HG03354 (cell line): ENCODE data around the gene IGFL3.
"Not testable (repeated sequence)": the region's sequence is repeated elsewhere in the genome, so short reads cannot be mapped to it uniquely, and the experiment has no call there.

ENCODE experiments used
- ATAC-seq: cut with Tn5 transposase; IDR thresholded peaks from one replicate; pipeline ENCODE4 v1.9.1; 2021; ENCODE audit warnings: mild to moderate bottlenecking; ENCODE audit not compliant: unreplicated experiment, poor library complexity, severe bottlenecking

IGFL3 gene

DNA sequence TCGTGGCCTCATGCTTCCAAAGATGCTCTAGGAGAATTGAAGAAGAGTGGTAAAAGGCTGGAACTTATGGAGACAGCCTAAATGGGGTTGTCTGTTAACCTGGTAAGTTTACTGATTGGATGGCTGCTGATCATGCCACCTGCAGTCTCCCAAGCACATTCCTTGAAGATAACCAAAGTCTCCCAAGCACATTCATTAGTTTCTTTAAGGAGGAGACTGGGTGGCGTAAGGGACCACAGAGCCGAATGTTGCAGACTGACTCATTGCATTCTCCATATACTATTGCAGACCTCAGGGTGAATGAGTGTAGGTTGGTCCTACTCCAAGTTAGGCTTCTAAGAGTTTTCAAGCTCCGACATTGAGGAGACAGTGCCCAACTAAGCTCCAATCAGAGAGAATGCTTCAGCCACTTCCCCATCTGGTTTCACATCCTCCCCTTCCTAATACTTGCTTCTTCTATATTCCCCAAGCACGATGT is at the start of gene IGFL3:
Gene IGFL3, minus strand, starts transcription at position 51 of the 478 bp plus-strand sequence. Its CDS starts 39 bp downstream, at position 12.
- ATAC-seq, result no peak

DNA sequence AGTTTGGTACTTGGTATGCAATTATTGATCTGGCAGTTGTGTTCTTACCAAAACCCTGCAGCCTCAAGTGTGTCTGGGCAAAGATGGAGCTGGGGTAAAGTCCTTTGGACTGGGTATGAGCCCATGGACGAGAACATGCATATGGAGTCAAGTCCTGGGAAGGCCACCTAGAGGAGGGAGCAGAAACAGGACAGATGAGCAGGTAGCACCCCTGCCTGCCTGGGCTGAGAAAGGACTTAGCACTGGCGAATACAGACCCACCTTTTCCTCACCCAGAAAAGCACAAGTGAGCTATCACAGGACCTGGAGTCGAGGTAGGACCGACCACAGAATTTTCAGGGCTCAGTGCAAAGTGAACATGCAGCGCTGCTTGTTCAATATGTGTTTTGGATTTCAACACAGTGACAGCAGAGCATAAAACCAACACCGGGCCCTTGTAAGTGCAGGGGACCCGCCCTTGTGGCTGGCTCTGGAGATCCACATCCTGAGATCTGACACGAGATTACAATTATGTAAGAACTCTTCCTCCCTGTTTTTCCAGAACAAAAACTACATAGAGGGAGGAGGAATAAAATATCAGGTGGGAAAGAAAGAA is 49.5 kb upstream of the IGFL3 start:
- no peak for ATAC-seq

DNA sequence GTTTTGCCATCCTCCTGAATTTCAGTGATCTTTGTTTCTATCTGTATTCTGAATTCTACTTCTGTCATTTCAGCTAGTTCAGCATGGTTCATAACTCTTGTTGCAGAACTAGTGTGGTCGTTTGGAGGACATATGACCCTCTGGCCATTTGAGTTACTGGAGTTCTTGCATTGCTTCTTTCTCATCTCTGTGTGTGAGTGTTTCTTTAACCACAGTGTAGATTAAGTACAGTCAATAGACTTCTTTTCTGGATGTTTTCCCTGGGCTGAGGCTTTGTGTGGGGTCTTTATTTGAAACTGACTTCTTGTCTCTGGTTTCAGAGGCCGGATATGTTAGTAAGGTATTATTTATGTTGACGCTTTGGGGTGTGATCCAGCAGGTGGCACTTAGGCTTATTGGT is 38.2 kb upstream of the IGFL3 start:
- ATAC-seq, result no peak

- ATAC-seq, result not testable (repeated sequence)
Measured at GRCh38 chr19:46161642-46162257, 37.3 kb upstream of the IGFL3 start.

- no peak for ATAC-seq
Measured at GRCh38 chr19:46160233-46160775, 35.8 kb upstream of the IGFL3 start.

DNA sequence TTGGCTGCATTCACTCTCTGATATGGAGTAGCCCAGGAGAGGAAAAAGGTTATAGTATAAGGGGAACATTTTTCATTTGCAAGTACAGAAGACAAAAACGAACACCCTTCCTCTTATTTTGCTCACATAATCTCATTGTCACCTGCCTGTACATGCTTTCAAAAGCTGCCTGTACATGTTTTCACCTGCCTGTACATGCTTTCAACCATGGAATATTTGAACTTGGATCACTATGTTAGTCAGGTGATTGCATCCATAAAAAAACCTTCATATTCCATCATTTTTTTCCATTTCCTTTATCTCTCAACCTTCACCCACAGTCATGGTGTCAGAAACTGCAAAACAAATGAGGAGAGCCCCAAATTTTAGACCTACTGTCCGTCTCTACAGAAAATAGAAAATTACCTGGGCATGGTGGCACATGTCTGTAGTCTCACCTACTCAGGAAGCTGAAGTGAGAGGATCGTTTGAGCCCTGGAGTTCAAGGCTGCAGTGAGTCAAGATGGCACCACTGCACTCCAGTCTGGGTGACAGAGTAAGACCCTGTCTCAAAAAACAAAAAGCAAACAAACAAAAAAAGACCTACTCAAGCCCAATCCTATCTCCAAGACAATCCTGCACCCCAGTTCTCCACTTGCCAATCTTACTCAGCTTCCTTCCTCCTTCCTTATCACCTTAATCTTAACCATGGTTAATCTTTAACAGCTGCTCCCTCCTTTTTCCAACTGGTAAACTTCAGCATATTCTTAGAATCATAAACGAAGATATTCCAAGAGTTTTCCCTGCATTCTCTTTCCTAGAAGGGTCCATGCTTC is 35.1 kb upstream of the IGFL3 start:
- ATAC-seq, result no peak

- ATAC-seq, result no peak
Measured at GRCh38 chr19:46155237-46155636, 30.7 kb upstream of the IGFL3 start.

DNA sequence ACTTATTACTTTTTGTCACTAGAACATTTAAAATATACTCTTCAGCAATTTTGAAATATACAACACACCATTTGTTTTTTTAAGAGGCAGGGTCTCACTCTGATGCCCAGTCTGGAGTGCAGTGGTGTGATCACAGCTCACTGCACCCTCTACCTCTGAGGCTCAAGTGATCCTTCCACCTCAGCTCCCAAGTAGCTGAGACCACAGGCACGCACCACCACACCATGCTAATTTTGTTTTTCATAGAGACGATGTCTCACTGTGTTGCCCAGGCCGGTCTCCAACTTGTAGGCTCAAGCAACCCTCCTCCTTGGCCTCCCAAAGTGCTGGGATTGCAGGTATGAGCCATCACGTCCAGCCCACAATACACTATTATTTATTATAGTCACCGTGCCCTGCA is 26.1 kb upstream of the IGFL3 start:
- no peak for ATAC-seq

DNA sequence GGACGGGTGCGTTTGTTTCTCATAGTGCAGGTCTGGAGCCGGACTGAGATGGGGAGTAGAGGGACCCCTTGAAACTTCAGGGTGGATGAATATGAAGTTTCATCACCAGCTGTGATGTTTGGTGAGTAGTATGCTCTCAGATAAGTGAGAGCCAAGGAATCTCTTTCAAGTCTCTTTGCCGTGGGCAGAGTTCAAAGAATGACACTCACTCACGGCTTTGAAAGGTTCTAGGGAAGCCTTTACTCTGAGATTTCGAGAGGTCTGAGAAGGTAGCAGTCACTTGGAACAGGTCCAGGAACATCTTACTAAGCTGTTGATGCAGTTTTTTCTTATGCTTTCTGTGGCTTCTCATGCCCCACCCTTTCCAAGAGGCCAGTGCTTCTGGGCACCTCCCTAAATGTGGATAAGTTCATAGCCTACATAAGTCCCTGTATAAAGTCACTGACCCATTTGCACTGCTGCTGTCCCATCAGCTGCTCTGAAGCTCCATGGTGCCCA is 23.4 kb upstream of the IGFL3 start, which contains the start of gene IGFL2:
Gene IGFL2, plus strand, starts transcription at position 448 of the 498 bp plus-strand sequence. Its CDS starts 41 bp downstream, at position 489.
- no peak for ATAC-seq

GRCh38 chr19:46147166-46147740 is 22.8 kb upstream of the IGFL3 start:
- no peak for ATAC-seq

- ATAC-seq, result no peak
Measured at GRCh38 chr19:46144756-46145155, 20.3 kb upstream of the IGFL3 start.

- no peak for ATAC-seq
Measured at GRCh38 chr19:46142294-46142693, 17.8 kb upstream of the IGFL3 start.

- no peak for ATAC-seq
Measured at GRCh38 chr19:46141421-46141820, 16.9 kb upstream of the IGFL3 start.

GRCh38 chr19:46137915-46138473 is 13.5 kb upstream of the IGFL3 start:
- ATAC-seq, result no peak

DNA sequence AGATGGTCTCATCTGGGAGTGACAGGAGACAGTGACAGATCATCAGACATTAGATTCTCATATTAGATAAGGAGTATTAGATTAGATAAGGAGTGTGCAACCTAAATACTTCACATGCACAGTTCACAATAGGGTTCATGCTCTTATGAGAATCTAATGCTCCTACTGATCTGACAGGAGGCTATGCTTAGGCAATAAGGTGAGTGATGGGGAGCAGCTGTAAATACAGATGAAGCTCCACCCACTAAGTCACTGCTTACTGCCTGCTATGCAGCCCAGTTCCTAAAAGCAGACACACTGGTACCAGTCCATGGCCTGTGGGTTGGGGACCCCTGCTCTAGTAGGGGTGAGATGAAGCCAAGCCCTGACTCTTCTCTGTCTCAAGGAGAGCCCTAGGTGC is 10.0 kb upstream of the IGFL3 start:
- ATAC-seq, result no peak

GRCh38 chr19:46133777-46134241 is 9.3 kb upstream of the IGFL3 start:
- ATAC-seq, result no peak

DNA sequence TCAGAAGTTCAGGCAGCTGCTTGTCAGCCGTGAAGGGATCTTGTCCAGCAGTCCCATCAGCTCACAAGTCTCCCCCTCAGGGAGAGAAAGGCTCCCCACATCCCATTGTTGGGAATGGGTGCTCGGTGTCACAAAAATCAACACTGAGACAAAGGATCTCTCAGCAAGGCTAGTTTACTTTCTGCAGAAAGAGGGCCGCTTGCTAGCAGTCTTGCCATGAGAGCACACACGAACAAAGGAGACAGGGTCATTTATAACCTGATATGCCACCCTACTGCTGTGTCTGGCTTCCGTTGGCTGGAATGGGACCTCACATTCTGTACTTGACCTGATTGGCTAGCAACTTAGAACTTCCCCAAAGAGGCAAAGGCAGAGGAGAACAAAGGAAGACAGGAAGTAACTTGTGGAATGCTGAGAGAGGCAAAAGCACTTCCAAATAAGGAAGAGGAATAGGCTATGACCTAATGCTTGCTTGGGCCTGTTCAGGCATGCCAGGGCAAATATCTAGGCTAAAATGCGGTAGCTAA is 8.7 kb upstream of the IGFL3 start:
- no peak for ATAC-seq

DNA sequence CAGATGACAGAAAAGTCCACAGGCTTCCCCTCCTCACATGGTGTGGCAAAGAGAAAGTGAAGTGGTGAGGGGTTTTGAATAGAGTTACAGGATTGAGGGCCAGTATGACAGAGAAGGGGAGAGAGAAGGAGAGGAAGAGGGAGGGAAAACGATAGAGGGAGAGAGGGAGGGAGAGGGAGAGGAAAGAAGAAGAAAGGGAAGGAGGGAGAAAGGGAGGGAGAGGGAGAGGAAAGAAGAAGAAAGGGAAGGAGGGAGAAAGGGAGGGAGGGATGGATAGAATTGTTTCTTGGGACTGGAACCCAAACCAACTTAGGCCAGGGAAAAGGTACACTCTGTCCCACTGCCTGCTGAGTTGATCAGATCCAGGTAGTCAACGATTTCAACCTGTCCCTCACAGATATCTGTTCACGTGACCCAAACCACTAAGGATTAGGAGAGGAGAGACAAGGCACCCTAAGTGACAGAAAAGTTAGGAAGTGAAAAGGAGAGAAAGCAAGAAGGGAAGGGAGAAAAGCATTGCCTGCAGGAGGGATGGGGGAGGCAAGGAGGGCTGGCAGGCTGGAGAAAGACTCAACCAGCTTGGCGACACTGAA is 8.1 kb upstream of the IGFL3 start:
- no peak for ATAC-seq
